HepG2 (cell line): ENCODE measurements around the gene PIK3CD. TPM values are rescaled to one million over a fixed set of nuclear protein-coding genes. Genes with fewer than 3 reads are reported as not detected.

Experiments
- CENPX ChIP-seq: sonication (generic); formaldehyde crosslinking; IDR thresholded peaks from 2 replicates; pipeline ENCODE4 v1.9.0; 2021; ENCODE audit warnings: mild to moderate bottlenecking, missing genetic modification reagents, moderate library complexity
- DZIP1 ChIP-seq: sonication (generic); formaldehyde crosslinking; IDR thresholded peaks from 2 replicates; pipeline ENCODE4 v1.5.0; 2020; ENCODE audit warnings: mild to moderate bottlenecking, missing genetic modification reagents
- EED ChIP-seq: sonication (generic); formaldehyde crosslinking; IDR thresholded peaks from 2 replicates; pipeline ENCODE4 v1.5.0; 2020; ENCODE audit warnings: mild to moderate bottlenecking, missing genetic modification reagents
- FOXK2 ChIP-seq: fragments of 450-650 bp; IDR thresholded peaks from 2 replicates; pipeline ENCODE4 v1.6.1; 2016
- HBP1 ChIP-seq: IDR thresholded peaks from 2 replicates; pipeline ENCODE4 v1.6.1; 2016; ENCODE audit warnings: low read depth, control low read depth
- HMG20B ChIP-seq: conservative IDR thresholded peaks from 2 replicates; pipeline ENCODE4 v1.6.1; 2016; ENCODE audit warnings: missing genetic modification reagents, missing compliant biosample characterization
- KAT8 ChIP-seq: IDR thresholded peaks from 2 replicates; pipeline ENCODE4 v1.6.1; 2016; ENCODE audit warnings: missing genetic modification reagents, missing compliant biosample characterization
- KLF16 ChIP-seq, 2 experiments: sonication (generic) in 1 of 2; formaldehyde crosslinking in 1 of 2; IDR thresholded peaks; 2 replicates each; pipeline versions ENCODE4 v1.6.1 to v1.8.0; 2016 to 2023; ENCODE audit warnings: missing genetic modification reagents in 2 of 2, missing compliant biosample characterization in 1 of 2
- NCOA5 ChIP-seq: sonication (generic); formaldehyde crosslinking; IDR thresholded peaks from 2 replicates; pipeline ENCODE4 v1.4.0; 2020; ENCODE audit warnings: missing genetic modification reagents
- NR2C2 ChIP-seq: sonication (generic); formaldehyde crosslinking; IDR thresholded peaks from 2 replicates; pipeline ENCODE4 v1.4.0; 2020; ENCODE audit warnings: missing genetic modification reagents, mild to moderate bottlenecking, moderate library complexity, borderline replicate concordance
- PATZ1 ChIP-seq: sonication (generic); formaldehyde crosslinking; IDR thresholded peaks from 2 replicates; pipeline ENCODE4 v1.4.0; 2020; ENCODE audit warnings: missing genetic modification reagents
- POGK ChIP-seq: sonication (generic); formaldehyde crosslinking; conservative IDR thresholded peaks from 2 replicates; pipeline ENCODE4 v1.8.0; 2022; ENCODE audit warnings: mild to moderate bottlenecking, moderate library complexity, missing genetic modification reagents
- TGIF2 ChIP-seq: IDR thresholded peaks from 2 replicates; pipeline ENCODE4 v1.6.1; 2016; ENCODE audit warnings: control low read depth, missing compliant biosample characterization
- ZFAT ChIP-seq: sonication (generic); formaldehyde crosslinking; conservative IDR thresholded peaks from 2 replicates; pipeline ENCODE4 v1.8.1; 2023; ENCODE audit warnings: missing genetic modification reagents, inconsistent platforms
- ZMAT3 ChIP-seq: sonication (generic); formaldehyde crosslinking; conservative IDR thresholded peaks from 2 replicates; pipeline ENCODE4 v1.7.0; 2021; ENCODE audit warnings: missing genetic modification reagents
- ZNF75D ChIP-seq: sonication (generic); formaldehyde crosslinking; IDR thresholded peaks from 2 replicates; pipeline ENCODE4 v1.8.1; 2023; ENCODE audit warnings: missing genetic modification reagents, mild to moderate bottlenecking, borderline replicate concordance
- ZSCAN25 ChIP-seq: sonication (generic); formaldehyde crosslinking; IDR thresholded peaks from 2 replicates; pipeline ENCODE4 v1.8.0; 2022; ENCODE audit warnings: mild to moderate bottlenecking, missing genetic modification reagents
- polyA plus RNA-seq, 8 experiments: library from polyadenylated mRNA; depleted of rRNA in 3 of 8; stranded (reverse) in 7 of 8; unstranded in 1 of 8; fragments of >200 nt; fragmentation: Illumina TruSeq in 4 of 8; extraction: Trizol in 4 of 8; gene quantifications; 2 replicates each; pipeline versions ENCODE4 v1.2.1 to v1.2.3, GENCODE V29; 2011 to 2016; ENCODE audit warnings: low read depth in 4 of 8, missing spikeins in 1 of 8, mixed read lengths in 1 of 8; ENCODE audit not compliant: insufficient read depth in 1 of 8
- total RNA-seq, 5 experiments: library from RNA; depleted of rRNA; stranded (reverse); fragments of >200 nt; fragmentation: Illumina TruSeq; extraction: Trizol; gene quantifications; 2 replicates each; pipeline ENCODE4 v1.2.3, GENCODE V29; 2016; ENCODE audit warnings: low read depth in 1 of 5
- TF ChIP-seq, protein P1 (sequence below): sonication (generic); formaldehyde crosslinking; IDR thresholded peaks from 2 replicates; pipeline ENCODE4 v1.4.0; 2020; ENCODE audit warnings: missing genetic modification reagents
- TF ChIP-seq, protein P2 (sequence below): sonication (generic); formaldehyde crosslinking; IDR thresholded peaks from 2 replicates; pipeline ENCODE4 v1.4.0; 2020; ENCODE audit warnings: mild to moderate bottlenecking, missing genetic modification reagents

The PIK3CD gene
- total and polyA plus RNA-seq, 2 of the 13 experiments (the other 11 are each of a cell fraction or from before 2014, with no cell fraction given), result 7.1 to 10.0 TPM

DNA sequence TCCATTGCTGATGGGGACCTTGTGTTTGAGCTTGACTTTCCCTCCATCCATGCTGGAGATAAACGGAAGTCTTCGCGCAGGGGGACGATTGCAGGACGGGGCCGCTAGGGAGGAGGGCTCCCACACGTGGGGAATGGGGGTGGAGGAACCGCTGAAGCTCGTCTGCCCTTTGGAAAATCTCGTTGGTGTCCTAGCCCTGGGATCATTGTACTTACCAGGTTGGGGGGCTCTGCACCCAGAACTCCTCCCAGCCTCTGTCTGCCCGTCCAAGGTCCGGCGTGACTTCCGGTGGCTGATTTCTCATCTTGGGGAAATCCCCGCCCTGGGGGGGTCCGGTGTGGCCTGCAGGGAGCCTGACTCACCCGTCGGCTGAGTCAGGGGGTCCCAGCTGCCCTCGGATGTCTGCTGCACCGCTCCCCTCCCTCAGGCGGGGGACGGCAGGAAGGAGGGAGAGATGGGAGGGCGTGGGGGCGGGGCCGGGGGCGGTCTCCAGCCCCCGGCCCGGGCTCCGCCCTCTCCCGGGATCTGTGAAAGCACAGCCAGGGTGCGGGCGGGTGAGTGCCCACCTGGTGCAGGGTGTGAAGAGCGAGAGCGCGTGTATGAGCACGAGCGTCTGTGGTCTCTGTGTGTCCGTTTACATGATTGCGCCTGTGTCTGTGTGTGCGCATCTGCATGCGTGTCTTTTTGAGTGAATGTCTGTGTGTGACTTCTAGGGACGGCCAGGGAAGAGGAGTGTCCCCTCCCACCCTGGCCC, 35.8 kb downstream of the PIK3CD start (continued):
- TF ChIP-seq TGIF2 (CRISPR knock-in tag) (no peak), ZNF75D (no peak), HBP1 (CRISPR knock-in tag) (no peak), KAT8 (CRISPR knock-in tag) (peak; percentile 41; the same call in 1 of the 2 replicates), CENPX (CRISPR knock-in tag) (no peak), FOXK2 (no peak), ZFAT (CRISPR knock-in tag) (no peak), NCOA5 (CRISPR knock-in tag) (no peak), POGK (CRISPR knock-in tag) (no peak), PATZ1 (CRISPR knock-in tag) (peak; percentile 91), DZIP1 (CRISPR knock-in tag) (no peak), NR2C2 (CRISPR knock-in tag) (peak; percentile 28; the same call in 1 of the 2 replicates), EED (CRISPR knock-in tag) (no peak; the same call in 1 of the 2 replicates), HMG20B (CRISPR knock-in tag) (no peak), ZMAT3 (CRISPR knock-in tag) (no peak; the same call in 1 of the 2 replicates), KLF16 (CRISPR knock-in tag; IDR thresholded peaks at IDR 0.05) (peak in 1 of 2 experiments; percentile 41; a peak in 1 of 4 replicates), ZSCAN25 (CRISPR knock-in tag) (peak; percentile 56; the same call in 1 of the 2 replicates)
- TF ChIP-seq, protein P1, sequence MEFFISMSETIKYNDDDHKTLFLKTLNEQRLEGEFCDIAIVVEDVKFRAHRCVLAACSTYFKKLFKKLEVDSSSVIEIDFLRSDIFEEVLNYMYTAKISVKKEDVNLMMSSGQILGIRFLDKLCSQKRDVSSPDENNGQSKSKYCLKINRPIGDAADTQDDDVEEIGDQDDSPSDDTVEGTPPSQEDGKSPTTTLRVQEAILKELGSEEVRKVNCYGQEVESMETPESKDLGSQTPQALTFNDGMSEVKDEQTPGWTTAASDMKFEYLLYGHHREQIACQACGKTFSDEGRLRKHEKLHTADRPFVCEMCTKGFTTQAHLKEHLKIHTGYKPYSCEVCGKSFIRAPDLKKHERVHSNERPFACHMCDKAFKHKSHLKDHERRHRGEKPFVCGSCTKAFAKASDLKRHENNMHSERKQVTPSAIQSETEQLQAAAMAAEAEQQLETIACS (CRISPR knock-in tag), result no peak
- TF ChIP-seq, protein P2, sequence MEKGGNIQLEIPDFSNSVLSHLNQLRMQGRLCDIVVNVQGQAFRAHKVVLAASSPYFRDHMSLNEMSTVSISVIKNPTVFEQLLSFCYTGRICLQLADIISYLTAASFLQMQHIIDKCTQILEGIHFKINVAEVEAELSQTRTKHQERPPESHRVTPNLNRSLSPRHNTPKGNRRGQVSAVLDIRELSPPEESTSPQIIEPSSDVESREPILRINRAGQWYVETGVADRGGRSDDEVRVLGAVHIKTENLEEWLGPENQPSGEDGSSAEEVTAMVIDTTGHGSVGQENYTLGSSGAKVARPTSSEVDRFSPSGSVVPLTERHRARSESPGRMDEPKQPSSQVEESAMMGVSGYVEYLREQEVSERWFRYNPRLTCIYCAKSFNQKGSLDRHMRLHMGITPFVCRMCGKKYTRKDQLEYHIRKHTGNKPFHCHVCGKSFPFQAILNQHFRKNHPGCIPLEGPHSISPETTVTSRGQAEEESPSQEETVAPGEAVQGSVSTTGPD (CRISPR knock-in tag), result no peak
